GM21619 (cell line): Measurements from ENCODE around the gene CSF2.

Experiments
- ATAC-seq: cut with Tn5 transposase; IDR thresholded peaks from one replicate; pipeline ENCODE4 v1.9.1; 2021; ENCODE audit not compliant: unreplicated experiment

The CSF2 gene

GRCh38 chr5:132054697-132055440 lies 18.7 kb upstream of the CSF2 start:
- no peak for ATAC-seq

- ATAC-seq = no peak
Observed at GRCh38 chr5:132055441-132055807, 18.2 kb upstream of the CSF2 start.

- ATAC-seq = no peak
Observed at GRCh38 chr5:132055808-132056609, 17.6 kb upstream of the CSF2 start.

GRCh38 chr5:132056610-132057497 lies 16.7 kb upstream of the CSF2 start:
- ATAC-seq = no peak

- ATAC-seq = no peak
Observed at GRCh38 chr5:132057498-132058255, 15.9 kb upstream of the CSF2 start.

- no peak for ATAC-seq
Observed at GRCh38 chr5:132058646-132059042, 14.9 kb upstream of the CSF2 start.

- ATAC-seq = no peak
Observed at GRCh38 chr5:132059043-132059695, 14.4 kb upstream of the CSF2 start.

- no peak for ATAC-seq
Observed at GRCh38 chr5:132059696-132060500, 13.7 kb upstream of the CSF2 start.

GRCh38 chr5:132060501-132061161 lies 13.0 kb upstream of the CSF2 start, which contains the start of gene IL3:
IL3 (plus strand) TSS chr5:132060655; CDS start chr5:132060707, 52 bp downstream.
- no peak for ATAC-seq

- ATAC-seq = peak; percentile 60
Observed at GRCh38 chr5:132063090-132063911, 10.3 kb upstream of the CSF2 start.

- ATAC-seq = no peak
Observed at GRCh38 chr5:132064140-132064539, 9.4 kb upstream of the CSF2 start.

GRCh38 chr5:132064738-132065331 lies 8.8 kb upstream of the CSF2 start:
- ATAC-seq = peak; percentile 61

GRCh38 chr5:132065351-132065937 lies 8.1 kb upstream of the CSF2 start:
- ATAC-seq = no peak

GRCh38 chr5:132065951-132066701 lies 7.5 kb upstream of the CSF2 start:
- no peak for ATAC-seq

- ATAC-seq = no peak
Observed at GRCh38 chr5:132066871-132067270, 6.7 kb upstream of the CSF2 start.

- ATAC-seq = no peak
Observed at GRCh38 chr5:132067451-132067850, 6.1 kb upstream of the CSF2 start.
